ENCODE data around the gene LIG1. TPM values are rescaled to one million over a fixed set of nuclear protein-coding genes. Genes with fewer than 3 reads are reported as not detected.
A peak's percentile ranks its signal among the peaks of the same experiment; 100 is the strongest.

Gene LIG1
- total and polyA plus RNA-seq, 7 donors: 4.3 to 41.6 (median 11.4) TPM

DNA sequence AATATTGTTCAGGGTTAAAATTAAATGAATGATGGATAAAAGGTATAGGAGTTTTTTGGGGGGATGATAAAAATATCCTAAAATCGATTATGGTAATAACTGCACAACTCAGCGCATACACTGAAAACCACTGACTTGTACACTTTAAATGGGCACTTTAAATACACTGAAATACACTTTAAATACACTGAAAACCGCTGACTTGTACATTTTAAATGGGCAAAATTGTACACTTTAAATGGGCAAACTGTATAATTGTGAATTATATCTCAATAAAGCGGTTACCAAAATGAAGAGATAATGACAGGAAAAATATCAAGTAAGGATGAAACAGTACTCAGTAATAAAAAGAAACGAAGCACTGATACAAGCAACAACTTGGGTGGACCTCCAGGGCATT lies 1.5 kb downstream of the LIG1 start:
- H3K4me1 ChIP-seq: peaks cover 0 to 22% (median 16%) of the 10 kb centered on the region in 4 donors
- no peaks in the 10 kb centered on the region for H3K9me3 ChIP-seq
- intact Hi-C loops (cut with DNase I): no loop called here
- DNase-seq: no peak
- H3K4me3 ChIP-seq: no peak overlapping the region
- WGBS, 2 donors: 79 to 96% methylated on average over 5 of the region's 5 CpGs
- peak overlapping the region in 1 of 4 donors; percentile 86 for H3K27ac ChIP-seq
- peaks cover 0 to 15% (median 2%) of the 10 kb centered on the region in 4 donors for H3K36me3 ChIP-seq
- no peaks in the 10 kb centered on the region for H3K27me3 ChIP-seq
- TF ChIP-seq, protein P1, sequence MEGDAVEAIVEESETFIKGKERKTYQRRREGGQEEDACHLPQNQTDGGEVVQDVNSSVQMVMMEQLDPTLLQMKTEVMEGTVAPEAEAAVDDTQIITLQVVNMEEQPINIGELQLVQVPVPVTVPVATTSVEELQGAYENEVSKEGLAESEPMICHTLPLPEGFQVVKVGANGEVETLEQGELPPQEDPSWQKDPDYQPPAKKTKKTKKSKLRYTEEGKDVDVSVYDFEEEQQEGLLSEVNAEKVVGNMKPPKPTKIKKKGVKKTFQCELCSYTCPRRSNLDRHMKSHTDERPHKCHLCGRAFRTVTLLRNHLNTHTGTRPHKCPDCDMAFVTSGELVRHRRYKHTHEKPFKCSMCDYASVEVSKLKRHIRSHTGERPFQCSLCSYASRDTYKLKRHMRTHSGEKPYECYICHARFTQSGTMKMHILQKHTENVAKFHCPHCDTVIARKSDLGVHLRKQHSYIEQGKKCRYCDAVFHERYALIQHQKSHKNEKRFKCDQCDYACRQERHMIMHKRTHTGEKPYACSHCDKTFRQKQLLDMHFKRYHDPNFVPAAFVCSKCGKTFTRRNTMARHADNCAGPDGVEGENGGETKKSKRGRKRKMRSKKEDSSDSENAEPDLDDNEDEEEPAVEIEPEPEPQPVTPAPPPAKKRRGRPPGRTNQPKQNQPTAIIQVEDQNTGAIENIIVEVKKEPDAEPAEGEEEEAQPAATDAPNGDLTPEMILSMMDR (IDR thresholded peaks at IDR 0.05): no peak
- no peak for TF ChIP-seq EP300 (IDR thresholded peaks at IDR 0.05)
- no peak for TF ChIP-seq POLR2A (IDR thresholded peaks at IDR 0.05)
- no peak for TF ChIP-seq POLR2AphosphoS5 (IDR thresholded peaks at IDR 0.05)

DNA sequence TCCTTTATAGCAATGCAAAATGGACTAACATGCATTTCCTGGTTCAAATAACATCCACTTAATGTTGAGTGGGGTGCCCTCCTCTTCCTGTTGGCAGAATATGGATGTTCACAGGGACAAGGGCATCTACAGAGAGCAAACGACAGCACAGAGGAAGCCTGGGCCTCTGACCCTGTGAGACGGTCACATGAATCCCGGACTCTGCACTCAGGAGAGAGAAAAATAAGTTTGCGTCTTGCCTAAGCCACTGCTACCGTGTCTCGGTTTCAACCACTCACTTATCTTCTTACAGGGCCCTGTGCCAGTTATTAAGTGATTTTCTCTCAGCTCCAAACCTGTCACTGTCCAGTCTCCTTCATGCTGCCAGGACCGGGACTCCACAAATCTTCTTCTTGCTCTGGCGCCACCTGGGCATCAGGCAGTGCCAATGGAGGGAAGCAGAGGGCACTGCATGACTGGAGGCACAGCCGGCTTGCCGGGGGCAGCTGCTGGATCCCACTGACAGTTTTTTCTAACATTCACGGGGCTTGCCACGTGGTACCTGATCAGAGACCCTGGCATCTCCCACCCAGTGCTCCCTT lies 11.8 kb downstream of the LIG1 start:
- Histone ChIP-seq H3K4me3 (no peak overlapping the region), H3K4me1 (no peaks in the 10 kb centered on the region), H3K27ac (no peak overlapping the region), H3K36me3 (peaks cover 0 to 6% (median 0%) of the 10 kb centered on the region in 4 donors), H3K9me3 (no peaks in the 10 kb centered on the region), H3K27me3 (no peaks in the 10 kb centered on the region)
- no peak for TF ChIP-seq POLR2A (IDR thresholded peaks at IDR 0.05)
- TF ChIP-seq EP300 (IDR thresholded peaks at IDR 0.05): no peak
- TF ChIP-seq, protein P1 (IDR thresholded peaks at IDR 0.05): no peak
- no peak for TF ChIP-seq POLR2AphosphoS5 (IDR thresholded peaks at IDR 0.05)
- WGBS, 2 donors: 89 to 92% methylated on average over 12 of the region's 12 CpGs
- intact Hi-C loops (cut with DNase I): no loop called here
- DNase-seq: no peak

DNA sequence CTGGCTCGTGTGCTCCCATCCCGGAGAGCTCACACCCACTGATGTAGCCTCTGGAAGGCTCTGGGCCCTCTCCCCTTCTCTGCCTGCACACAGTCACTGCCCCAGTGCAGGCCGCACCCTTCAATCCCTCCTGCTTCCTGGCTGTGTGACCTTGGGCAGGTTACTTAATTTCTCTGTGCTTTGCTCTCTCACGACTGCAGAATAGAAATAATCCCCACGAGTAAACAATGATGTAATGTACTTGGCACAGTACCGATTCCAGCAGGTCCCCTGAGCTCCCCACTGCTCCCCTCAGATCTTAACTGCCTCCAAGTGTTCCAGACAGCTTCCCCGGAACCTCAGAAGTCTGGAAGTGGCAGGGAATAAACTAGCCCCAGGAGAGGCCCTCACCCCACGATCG lies 16.1 kb downstream of the LIG1 start:
- H3K9me3 ChIP-seq: no peaks in the 10 kb centered on the region
- intact Hi-C loops (cut with DNase I): loop anchor here (5.0 kb wide), 1 partner anchor 177 kb away; no protein-coding TSS in a partner anchor
- WGBS, 2 donors: 55 to 74% methylated on average over 9 of the region's 9 CpGs
- no peaks in the 10 kb centered on the region for H3K36me3 ChIP-seq
- no peak overlapping the region for H3K27ac ChIP-seq
- H3K4me3 ChIP-seq: no peak overlapping the region
- no peak for DNase-seq
- H3K27me3 ChIP-seq: no peaks in the 10 kb centered on the region
- TF ChIP-seq POLR2A (IDR thresholded peaks at IDR 0.05) (no peak), POLR2AphosphoS5 (IDR thresholded peaks at IDR 0.05) (no peak), EP300 (IDR thresholded peaks at IDR 0.05) (no peak)
- TF ChIP-seq, protein P1 (IDR thresholded peaks at IDR 0.05): no peak
- H3K4me1 ChIP-seq: peaks cover 0 to 15% (median 13%) of the 10 kb centered on the region in 4 donors

DNA sequence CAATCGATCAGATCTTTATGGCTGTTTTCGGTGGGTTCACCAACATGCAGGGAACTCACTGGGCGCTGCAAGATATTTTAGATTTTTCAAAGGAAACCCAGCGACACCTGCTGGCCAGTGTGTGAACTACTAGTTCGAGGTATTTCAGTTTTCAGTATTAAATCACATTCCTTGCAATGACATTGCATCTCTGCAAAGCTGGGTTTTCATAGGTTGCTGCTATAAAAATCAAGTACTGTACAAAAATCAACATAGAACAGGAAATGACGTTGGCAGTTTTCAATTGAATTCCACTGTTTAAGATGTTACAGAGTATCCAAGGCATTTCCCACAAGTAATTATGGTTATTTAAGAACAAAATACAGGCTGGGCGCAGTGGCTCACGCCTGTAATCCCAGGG lies 17.6 kb downstream of the LIG1 start:
- WGBS, 2 donors: 33 to 38% methylated on average over 8 of the region's 8 CpGs
- Histone ChIP-seq H3K4me3 (no peak overlapping the region), H3K36me3 (no peaks in the 10 kb centered on the region), H3K27ac (no peak overlapping the region), H3K4me1 (peaks cover 0 to 23% (median 18%) of the 10 kb centered on the region in 4 donors), H3K27me3 (no peaks in the 10 kb centered on the region), H3K9me3 (no peaks in the 10 kb centered on the region)
- intact Hi-C loops (cut with DNase I): loop anchor here (1.0 to 5.0 kb wide), 2 partner anchors 45 to 175 kb away; no protein-coding TSS in a partner anchor
- DNase-seq: peak; percentile 74
- TF ChIP-seq, protein P1 (IDR thresholded peaks at IDR 0.05): peak; percentile 61 to 93 (median 82)
- no peak for TF ChIP-seq EP300 (IDR thresholded peaks at IDR 0.05)
- no peak for TF ChIP-seq POLR2A (IDR thresholded peaks at IDR 0.05)

DNA sequence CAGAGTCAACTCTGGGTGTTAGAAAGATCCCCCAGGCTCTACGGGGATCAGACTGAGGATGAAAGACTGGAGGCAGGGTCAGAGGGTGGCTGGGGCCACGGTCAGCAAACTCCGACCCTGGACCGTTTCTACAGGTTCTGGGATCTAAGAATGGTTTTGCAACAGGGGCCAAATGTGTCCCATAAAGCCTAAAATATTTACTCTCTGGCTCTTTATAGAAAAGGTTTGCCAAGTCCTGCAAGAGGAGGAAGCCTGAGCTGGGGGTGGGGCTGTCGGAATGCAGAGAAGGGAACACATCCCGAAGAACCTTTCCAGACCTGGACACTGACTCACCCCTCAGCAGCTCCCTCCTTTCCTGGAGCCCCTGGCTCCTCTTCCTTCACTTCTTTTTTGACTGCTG lies 20.7 kb downstream of the LIG1 start:
- Histone ChIP-seq H3K9me3 (no peaks in the 10 kb centered on the region), H3K27ac (peak overlapping the region; percentile 25 to 66 (median 64)), H3K36me3 (no peaks in the 10 kb centered on the region), H3K4me1 (peaks cover 0 to 23% (median 18%) of the 10 kb centered on the region in 4 donors), H3K4me3 (no peak overlapping the region), H3K27me3 (no peaks in the 10 kb centered on the region)
- intact Hi-C loops (cut with DNase I): no loop called here
- peak; percentile 87 for DNase-seq
- 83 to 89% methylated on average over 6 of the region's 6 CpGs for WGBS, 2 donors
- TF ChIP-seq POLR2AphosphoS5 (IDR thresholded peaks at IDR 0.05) (peak in 2 of 4 donors; percentile 25 to 48), EP300 (IDR thresholded peaks at IDR 0.05) (no peak), POLR2A (IDR thresholded peaks at IDR 0.05) (no peak)
- TF ChIP-seq, protein P1 (IDR thresholded peaks at IDR 0.05): no peak

All from sigmoid colon (tissue), 7 donors.